Stimulated activated CD8-positive, alpha-beta memory T cell treated with anti-CD3 and anti-CD28 coated beads, Interleukin-4, amount 100 ng/mL, for 48 hours (primary cell): Measurements from ENCODE around the gene XAB2.
A peak's percentile ranks its signal among the peaks of the same experiment; 100 is the strongest.

ENCODE experiments used
- DNase-seq: peaks from one replicate; pipeline ENCODE4 v3.0.0-alpha.2; 2020

XAB2 gene

DNA sequence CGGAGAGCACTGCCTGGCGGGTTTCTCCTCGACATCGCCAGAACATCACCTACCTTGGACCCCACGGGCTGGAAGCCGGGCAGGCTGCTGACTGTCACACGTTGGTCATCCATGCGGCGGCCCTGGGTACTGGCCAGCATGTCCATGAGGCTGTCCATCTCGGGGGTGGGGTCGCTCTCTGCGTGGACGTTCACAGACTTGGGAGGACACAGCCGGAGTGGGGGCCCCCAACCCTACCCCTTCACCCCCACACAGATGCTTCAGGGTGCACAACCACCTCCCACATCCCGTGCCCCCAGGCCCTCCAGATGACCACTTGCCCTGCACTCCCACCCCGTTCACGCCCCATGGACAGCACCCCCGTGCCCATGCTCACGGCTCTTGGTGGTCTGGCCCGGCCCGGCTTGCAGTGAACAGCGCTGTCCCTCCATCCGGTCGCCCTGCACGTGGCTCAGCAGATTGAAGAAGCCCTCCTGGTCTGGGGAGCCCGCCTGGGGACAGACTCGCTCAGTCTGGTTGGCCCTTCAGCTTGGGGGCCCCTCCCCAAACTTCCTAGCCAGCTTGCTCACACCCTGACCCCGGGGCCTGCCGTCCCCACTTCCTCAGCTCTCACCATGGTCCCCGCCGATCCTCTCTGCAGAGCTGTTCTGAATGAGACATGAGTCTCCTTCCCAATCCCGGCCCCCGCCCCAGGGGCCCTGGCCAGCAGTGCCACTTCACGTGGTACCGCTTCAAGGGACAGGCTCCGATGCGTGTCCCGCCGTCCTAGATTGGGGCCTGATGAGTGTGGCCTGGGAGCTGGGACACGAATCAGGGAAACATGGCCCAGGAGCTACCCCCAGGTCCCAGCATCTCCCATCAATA, 3.2 kb upstream of the XAB2 start:
- no peak for DNase-seq

DNA sequence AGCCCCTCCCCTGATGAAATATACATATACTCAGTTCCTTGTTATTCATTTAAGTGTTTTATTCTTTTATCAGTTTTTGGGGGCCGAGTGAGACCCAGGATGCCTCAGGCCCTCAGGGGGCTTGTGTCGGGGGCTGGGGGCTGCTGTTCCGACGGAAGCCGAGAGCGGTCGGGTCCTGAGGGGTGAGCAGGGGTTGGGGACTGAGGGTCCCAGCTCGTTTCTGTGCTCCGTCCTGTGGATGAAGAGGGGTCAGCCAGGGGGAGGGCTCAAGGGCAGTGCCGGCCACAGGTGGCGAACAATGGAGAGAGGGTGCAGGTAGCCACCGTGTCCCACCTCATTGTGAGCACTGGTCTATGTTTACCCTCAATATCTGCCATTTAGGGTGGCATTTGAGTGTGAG, 2.2 kb upstream of the XAB2 start:
- DNase-seq: no peak

DNA sequence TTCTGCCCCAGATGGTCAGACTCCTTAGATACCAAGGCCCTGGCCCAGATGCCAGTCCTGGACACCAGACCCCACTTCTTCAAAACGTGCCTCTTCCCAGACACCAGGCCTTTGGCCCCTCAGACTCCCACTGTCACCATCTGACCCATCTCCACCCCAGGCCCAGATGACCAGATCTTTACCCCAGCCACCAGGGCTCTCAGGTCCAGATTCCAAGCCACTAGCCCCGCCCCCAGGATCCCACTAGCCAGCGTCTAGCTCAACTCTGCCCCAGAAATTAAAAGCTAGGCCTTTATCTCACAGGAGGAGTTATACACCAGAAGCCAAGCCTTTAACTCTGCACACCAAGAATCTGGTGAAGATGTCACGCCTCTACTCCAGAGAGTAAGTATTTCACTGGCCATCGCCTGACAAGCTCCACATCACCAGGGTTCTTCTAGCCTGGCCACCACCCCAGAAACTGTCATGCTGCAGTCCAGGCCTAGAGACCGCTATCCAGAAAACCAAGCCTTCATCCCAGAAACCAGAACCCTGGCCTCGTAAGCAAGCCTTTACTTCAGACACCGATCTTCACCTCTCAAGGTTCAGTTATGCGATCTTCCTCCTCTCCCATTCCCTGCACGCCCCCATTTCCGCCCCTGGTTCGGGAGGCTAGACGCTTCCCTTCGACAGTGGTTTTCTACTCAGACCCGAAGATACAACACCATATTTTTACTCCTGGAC, 595 bp downstream of the XAB2 start:
- no peak for DNase-seq

GRCh38 chr19:7627166-7627565, 2.2 kb downstream of the XAB2 start:
- DNase-seq: no peak

DNA sequence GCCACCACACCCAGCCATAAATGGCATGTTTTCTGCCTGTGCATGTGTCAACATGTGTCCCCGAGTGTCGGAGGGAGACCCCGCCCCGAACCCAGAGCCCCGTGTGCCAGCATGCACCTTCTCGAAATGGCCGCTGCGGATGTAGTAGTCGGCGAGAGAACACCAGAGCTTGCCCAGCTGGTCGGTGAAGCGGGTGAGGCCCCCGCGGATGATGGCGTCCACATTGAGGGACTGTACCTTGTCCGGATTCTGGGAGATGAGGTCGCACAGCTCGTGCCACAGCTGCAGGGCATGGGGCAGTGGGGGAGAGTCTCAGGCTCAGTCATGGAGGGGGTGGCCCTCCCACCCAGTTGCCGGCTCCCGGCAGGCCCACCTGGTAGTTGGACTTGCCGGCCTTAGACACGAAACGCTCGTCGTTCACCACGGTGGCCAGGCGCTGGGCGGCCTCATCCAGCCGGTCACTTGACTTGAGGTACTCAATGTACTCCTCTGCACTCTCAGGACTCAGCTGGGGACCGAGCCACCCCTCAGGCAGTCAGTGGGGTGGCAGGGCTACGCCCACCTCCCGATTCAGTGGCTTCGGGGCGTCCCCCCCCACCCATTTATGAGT, 3.5 kb downstream of the XAB2 start:
- no peak for DNase-seq

DNA sequence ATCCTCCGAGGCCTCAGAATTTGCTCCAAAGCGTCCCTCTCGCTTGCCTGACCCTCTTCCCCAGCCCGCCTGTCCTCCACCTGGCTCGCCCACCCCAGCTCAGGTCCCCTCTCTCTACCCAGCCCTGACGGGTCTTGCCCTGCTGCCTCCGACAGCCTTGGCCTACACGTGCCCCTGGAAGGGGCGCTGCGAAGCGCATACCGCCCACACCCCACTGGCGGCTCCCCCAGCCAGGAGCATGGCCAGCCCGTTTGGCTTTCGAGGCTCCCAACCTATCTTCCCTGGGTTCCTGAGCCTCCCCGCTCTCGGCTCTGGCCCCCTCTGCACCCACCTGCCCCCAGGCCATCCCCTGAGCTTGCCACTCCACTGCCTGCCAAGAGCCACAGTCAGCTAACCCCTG, 4.5 kb downstream of the XAB2 start:
- no peak for DNase-seq

DNA sequence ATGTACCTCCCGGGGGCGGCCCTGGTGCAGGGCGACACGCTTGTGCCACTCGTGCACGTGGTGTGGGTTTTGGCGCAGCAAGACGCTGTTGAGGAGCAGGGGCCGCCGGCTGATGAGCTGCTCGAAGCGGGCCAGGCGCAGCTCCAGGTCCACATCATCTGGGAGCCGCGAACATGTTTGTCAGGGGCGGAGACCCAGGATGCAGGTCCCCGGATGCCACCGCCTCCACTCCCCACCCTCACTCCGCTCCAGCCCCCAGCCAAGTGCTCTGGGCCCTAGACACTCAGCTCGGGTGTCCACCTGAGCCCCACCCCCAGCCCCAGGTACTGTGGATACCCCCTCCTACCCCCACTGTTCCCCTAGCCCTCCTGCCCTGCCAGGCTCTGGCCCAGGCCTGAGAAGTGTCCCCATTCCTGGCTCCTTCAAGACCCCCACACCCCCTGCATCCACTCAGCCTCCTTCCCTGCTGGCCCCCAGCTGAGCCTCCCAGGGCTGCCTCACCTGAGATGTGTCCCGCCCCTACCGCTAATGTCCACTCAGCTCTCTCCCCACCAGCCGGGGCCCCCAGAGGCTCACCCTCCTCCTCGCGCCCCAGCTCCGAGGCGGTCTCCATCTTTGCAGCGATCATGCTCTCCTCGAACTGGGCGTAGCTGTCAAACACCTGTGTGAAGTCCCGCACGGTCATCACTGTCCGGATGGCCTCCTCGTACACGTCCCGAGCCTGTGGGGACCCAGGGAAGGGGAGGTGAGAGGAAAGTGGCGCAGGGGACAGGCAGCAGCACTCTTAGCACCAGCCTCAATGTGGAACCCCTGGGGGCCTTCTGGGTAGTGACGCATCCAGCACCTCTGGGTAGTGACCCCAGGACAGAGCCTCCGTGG, 5.4 kb downstream of the XAB2 start:
- DNase-seq: no peak

DNA sequence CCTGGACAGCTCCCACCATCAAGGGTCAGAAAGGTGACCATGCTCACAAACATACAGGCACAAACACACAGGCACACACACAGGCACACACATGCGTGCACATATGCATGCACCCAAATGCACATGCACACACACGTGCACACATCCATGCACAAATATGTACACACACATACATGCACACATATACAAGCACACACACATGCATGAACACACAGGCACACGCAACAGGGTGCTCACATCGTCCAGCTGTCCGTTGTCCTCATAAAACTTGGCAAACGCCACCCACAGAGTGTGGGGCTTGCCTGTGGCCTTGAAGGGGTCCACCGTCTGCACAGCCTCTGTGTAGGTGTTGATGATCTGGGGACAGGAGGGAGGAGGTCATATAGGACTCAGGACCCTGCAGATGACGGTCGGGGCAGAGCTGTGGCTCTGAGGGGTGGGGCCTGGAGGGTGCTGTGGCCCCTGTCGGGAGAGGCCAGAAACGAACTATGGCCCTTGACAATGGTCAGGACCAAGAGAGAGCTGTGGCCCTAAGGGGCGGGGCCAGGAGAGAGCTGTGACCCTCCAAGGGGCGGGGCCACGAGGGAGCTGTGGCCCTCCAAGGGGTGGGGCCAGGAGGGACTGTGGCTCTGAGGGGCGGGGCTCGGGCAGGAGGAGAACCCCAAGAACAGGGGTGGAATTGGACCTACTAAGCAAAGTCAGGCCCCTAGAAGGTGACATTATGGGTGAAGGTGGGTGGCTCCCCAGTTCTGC, 6.2 kb downstream of the XAB2 start:
- DNase-seq: peak; percentile 45

GRCh38 chr19:7620442-7621412, 8.6 kb downstream of the XAB2 start:
- no peak for DNase-seq

DNA sequence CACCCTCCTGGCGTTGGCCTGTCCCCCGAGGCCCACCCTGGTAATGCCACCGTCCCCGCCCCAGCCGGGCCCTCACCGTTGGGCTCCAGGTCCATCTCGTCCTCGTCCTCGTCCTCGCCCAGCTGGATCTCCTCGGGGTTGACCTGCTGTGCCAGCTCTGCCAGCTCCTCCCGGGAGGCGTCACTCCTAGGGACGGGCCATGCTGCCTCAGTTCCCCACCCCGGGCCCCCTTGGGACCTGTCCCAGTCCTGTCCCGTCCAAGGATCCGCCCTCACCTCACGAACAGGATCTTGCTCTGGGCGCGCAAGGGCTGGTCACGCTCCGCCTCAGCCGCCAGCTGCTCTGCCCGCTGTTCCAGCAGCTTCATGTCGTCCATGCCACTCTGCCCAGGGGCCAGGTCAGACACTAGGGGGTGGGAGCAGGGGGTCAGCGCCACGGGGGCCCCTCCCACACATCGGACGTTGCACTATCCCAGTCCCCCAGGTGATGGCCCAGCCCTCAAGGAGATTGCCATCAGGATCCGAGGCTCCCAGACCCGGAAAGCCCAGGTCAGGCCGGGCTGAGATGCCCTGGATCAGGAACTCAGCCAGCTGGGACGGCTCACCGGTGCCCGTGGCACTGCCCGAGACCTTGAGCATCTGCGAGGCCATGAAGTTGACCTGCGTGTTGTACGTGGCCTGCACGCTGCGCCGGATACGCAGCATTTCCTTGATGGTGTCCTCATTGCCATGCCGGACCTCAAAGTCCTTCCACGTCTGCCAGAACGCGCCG, 9.5 kb downstream of the XAB2 start:
- DNase-seq: no peak

DNA sequence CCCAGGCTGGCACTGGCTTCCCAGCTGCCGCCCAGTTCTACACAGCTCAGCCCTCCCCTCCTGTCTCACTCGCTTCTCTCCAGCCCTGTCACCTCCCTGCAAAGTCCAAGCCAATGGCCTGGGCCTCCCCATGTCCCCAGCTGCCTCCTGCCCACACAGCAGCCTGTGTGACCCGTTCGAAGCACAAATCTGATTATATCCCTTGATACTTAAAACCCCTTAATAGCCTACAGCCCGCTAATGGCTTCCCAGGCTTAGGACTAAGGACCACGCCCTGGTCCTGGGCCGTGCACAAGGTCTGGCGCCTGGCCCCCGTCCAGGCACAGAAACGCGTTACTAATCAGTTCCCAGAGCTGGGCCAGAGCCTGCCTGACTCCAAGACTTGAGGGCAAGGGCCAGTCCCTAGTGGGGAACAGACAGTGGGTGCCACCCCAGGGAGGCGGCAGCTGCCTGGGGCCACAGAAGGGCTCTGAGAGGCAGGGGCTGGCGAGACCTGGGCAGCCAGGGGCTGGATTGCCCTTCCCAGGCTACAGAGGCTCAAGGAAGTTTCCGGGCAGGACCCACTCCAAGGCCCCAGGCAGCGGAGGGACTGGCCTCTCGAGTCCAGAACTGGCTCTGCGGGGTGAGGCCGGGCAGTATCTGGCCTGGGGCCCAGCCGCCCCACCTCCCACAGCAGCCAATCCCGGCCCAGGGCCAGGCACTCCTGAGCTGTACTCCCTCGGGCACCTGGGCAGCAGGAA, 10.4 kb downstream of the XAB2 start:
- DNase-seq: no peak

GRCh38 chr19:7618348-7618747, 11.0 kb downstream of the XAB2 start:
- no peak for DNase-seq

GRCh38 chr19:7617735-7618134, 11.6 kb downstream of the XAB2 start:
- DNase-seq: no peak

DNA sequence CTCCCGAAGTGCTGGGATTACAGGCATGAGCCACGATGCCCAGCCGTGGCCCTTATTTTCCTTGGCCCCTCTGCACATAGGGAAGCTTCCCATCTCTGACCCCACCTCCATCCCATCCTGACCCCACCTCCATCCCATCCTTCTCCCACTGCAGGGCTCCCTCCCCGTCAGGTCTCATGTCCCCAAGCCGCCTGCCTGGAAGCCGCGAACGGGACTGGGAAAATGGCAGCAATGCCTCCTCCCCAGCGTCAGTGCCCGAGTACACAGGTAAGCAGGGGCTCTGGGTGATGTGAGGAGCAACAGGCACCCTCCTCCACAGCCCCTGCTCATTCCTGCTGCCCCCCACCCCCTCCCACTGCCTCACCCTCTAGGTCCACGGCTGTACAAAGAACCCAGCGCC, 12.2 kb downstream of the XAB2 start:
- no peak for DNase-seq

DNA sequence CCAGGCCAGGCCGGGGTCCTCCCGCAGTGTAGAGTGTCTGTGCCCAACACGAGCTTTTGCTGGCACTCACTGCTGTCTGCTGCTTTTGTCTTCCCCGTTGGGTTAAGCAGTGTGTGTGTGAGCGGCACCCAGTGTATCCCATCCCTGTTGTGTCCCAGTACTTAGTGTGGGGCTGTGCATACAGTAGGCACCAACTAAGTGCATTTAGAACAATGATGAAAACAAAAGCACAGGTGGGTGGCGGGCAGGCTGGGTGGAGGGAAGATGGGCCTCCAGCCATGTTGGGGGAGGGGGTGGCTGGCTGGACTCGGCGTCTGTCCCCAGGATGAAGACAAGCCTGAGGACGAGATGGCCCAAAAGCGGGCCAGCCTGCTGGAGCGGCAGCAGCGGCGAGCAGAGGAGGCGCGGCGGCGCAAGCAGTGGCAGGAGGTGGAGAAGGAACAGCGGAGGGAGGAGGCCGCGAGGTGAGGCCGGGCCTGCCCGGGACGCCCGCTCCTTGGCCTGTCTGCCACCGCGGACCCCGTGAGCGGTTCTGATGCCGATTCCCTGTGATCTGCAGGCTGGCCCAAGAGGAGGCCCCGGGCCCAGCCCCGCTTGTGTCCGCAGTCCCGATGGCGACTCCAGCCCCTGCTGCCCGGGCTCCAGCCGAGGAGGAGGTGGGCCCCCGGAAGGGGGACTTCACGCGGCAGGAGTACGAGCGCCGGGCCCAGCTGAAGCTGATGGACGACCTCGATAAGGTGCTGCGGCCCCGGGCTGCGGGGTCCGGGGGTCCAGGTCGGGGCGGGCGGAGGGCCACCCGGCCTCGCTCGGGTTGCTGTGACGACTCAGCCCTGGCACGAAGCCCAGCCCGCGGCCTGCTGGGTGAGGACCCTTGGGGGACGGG, 14.2 kb downstream of the XAB2 start:
- no peak for DNase-seq

- DNase-seq: no peak
Observed at GRCh38 chr19:7612282-7613274, 16.8 kb downstream of the XAB2 start.
